GM19395 (cell line): ENCODE data around the gene PEMT.

Source experiments
- ATAC-seq: cut with Tn5 transposase; IDR thresholded peaks from one replicate; pipeline ENCODE4 v1.9.1; 2021; ENCODE audit warnings: mild to moderate bottlenecking, moderate library complexity; ENCODE audit not compliant: unreplicated experiment

PEMT gene

GRCh38 chr17:17462048-17462824, 129.3 kb downstream of the PEMT start:
- no peak for ATAC-seq

- ATAC-seq, result no peak
Measured at GRCh38 chr17:17460038-17460437, 131.5 kb downstream of the PEMT start.

- ATAC-seq, result no peak
Measured at GRCh38 chr17:17457680-17458079, 133.8 kb downstream of the PEMT start.

GRCh38 chr17:17456251-17456650, 135.3 kb downstream of the PEMT start:
- no peak for ATAC-seq
